ENCODE data around the gene SMS.

- TF ChIP-seq CTCF (IDR thresholded peaks at IDR 0.05; ENCODE audit: low read length) (no peak), EZH2 (optimal IDR thresholded peaks at IDR 0.05; ENCODE audit: low read depth, low read length) (no peak)
Observed at GRCh38 chrX:22037225-22037624, 96.7 kb downstream of the SMS start.
